ENCODE data around the gene OPCML.

The OPCML gene

DNA sequence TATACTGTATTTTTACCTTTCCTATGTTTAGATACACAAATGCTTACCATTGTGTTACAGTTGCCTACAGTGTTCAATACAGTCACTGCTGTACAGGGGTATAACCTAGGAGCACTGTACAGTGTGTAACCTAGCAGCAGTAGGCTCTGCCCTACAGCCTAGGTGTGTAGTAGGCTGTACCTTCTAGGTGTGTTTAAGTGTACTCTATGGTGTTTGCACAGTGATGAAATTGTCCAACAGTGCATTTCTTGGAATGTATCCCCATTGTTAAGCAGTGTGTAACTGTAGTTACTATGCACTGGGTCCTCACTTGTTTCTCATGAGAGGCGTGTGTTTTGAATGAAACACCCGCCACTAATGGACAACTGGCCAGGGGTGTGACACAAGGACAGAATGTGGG lies 269.0 kb downstream of the OPCML start:
- Mint-ChIP-seq H3K27me3 (peaks cover 6% of the 10 kb centered on the region), H3K4me3 (no peak overlapping the region), H3K36me3 (ENCODE audit: low read depth) (no peaks in the 10 kb centered on the region), H3K9me3 (peaks cover 6% of the 10 kb centered on the region), H3K27ac (no peak overlapping the region), H3K4me1 (ENCODE audit: low read depth) (no peaks in the 10 kb centered on the region)
- DNase-seq = no peak

GRCh38 chr11:133258751-133259150 lies 273.6 kb downstream of the OPCML start:
- DNase-seq = no peak
- Mint-ChIP-seq H3K4me1 (ENCODE audit: low read depth) (no peaks in the 10 kb centered on the region), H3K9me3 (peaks cover 2% of the 10 kb centered on the region), H3K36me3 (ENCODE audit: low read depth) (no peaks in the 10 kb centered on the region), H3K27me3 (no peaks in the 10 kb centered on the region), H3K27ac (no peak overlapping the region), H3K4me3 (no peak overlapping the region)

- no peak for DNase-seq
These were observed 277.7 kb downstream of the OPCML start for GRCh38 chr11:133254601-133255000.

DNA sequence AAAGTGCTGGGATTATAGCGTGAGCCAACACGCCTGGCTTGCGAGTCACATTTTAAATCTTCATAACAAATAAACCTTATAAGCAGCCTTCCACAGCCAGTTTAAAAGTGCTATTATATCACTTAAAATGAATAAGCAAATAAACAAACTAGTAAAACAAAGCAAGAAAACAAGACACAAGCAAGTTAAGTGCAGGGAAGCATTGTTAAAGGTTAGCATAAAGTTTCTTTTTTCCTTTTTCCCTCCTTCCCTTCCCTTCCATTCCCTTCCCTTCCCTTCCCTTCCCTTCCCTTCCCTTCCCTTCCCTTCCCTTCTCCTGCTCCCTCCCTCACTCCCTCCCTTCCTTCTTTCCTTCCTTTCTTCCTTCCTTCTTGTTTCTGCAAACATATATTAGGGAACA lies 278.7 kb downstream of the OPCML start:
- Mint-ChIP-seq H3K27ac (no peak overlapping the region), H3K36me3 (ENCODE audit: low read depth) (no peaks in the 10 kb centered on the region), H3K27me3 (no peaks in the 10 kb centered on the region), H3K9me3 (no peaks in the 10 kb centered on the region), H3K4me1 (ENCODE audit: low read depth) (no peaks in the 10 kb centered on the region), H3K4me3 (no peak overlapping the region)
- DNase-seq = no peak

More at GRCh38 chr11:133254601-133255000, 277.7 kb downstream of the OPCML start:
- Mint-ChIP-seq H3K4me1 (ENCODE audit: low read depth) (no peaks in the 10 kb centered on the region), H3K4me3 (no peak overlapping the region), H3K36me3 (ENCODE audit: low read depth) (no peaks in the 10 kb centered on the region), H3K27ac (no peak overlapping the region), H3K9me3 (no peaks in the 10 kb centered on the region), H3K27me3 (no peaks in the 10 kb centered on the region)

- DNase-seq = no peak
- Mint-ChIP-seq H3K27me3 (no peaks in the 10 kb centered on the region), H3K4me1 (ENCODE audit: low read depth) (no peaks in the 10 kb centered on the region), H3K27ac (no peak overlapping the region), H3K9me3 (no peaks in the 10 kb centered on the region), H3K4me3 (no peak overlapping the region), H3K36me3 (ENCODE audit: low read depth) (no peaks in the 10 kb centered on the region)
These were observed 280.5 kb downstream of the OPCML start for GRCh38 chr11:133251841-133252240.

DNA sequence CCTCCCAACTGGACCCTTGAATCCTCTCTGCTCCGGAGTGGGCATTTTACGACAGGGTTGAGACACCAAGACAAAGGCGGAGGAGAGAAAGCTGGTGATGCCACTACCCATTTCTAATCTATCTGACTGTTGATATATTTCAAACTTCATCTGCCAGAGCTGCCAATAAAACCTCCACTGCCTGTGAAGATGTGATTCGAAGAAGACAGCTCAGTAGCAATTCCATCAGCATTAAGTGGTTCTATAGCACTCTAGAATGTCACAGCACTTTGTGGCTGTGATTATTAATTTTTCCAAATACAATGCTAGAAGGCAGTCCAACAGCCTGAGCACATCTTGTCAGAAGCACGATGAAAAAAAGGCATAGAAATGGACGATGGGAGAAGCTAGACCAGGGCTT lies 282.8 kb downstream of the OPCML start:
- no peak overlapping the region for H3K27ac Mint-ChIP-seq
- H3K4me3 Mint-ChIP-seq = no peak overlapping the region
- no peaks in the 10 kb centered on the region for H3K27me3 Mint-ChIP-seq
- no peak for DNase-seq
- H3K4me1 Mint-ChIP-seq (ENCODE audit: low read depth) = no peaks in the 10 kb centered on the region
- peaks cover 2% of the 10 kb centered on the region for H3K9me3 Mint-ChIP-seq
- no peaks in the 10 kb centered on the region for H3K36me3 Mint-ChIP-seq (ENCODE audit: low read depth)

GRCh38 chr11:133249065-133249464 lies 283.2 kb downstream of the OPCML start:
- H3K4me1 Mint-ChIP-seq (ENCODE audit: low read depth) = no peaks in the 10 kb centered on the region
- peaks cover 2% of the 10 kb centered on the region for H3K9me3 Mint-ChIP-seq
- DNase-seq = no peak
- no peaks in the 10 kb centered on the region for H3K36me3 Mint-ChIP-seq (ENCODE audit: low read depth)
- H3K27ac Mint-ChIP-seq = no peak overlapping the region
- no peaks in the 10 kb centered on the region for H3K27me3 Mint-ChIP-seq
- no peak overlapping the region for H3K4me3 Mint-ChIP-seq

GRCh38 chr11:133243832-133244231 lies 288.5 kb downstream of the OPCML start:
- DNase-seq = no peak
- Mint-ChIP-seq H3K4me3 (no peak overlapping the region), H3K27me3 (peaks cover 2% of the 10 kb centered on the region), H3K36me3 (ENCODE audit: low read depth) (no peaks in the 10 kb centered on the region), H3K27ac (no peak overlapping the region), H3K4me1 (ENCODE audit: low read depth) (no peaks in the 10 kb centered on the region), H3K9me3 (peaks cover 2% of the 10 kb centered on the region)

GRCh38 chr11:133240908-133241655 lies 291.2 kb downstream of the OPCML start:
- peaks cover 2% of the 10 kb centered on the region for H3K27me3 Mint-ChIP-seq

DNA sequence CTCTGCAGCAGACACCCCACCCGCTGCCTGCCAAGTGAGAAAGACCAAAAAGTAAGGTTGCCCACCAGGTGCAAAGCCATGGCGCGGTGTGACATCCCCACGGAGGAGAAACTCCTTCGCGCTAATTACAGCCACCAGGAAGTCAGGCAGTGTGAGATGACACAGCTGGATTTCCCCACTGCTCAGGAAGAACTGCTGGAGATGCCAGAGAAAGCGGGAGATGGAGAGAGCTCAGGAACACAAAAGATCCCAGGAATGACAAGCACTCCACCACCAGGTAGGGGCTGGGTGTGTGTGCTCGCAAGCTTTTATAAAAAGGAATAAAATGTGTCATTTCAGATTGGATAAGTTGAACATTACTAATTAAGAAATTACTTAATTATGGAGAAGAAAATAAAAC lies 292.7 kb downstream of the OPCML start:
- no peaks in the 10 kb centered on the region for H3K9me3 Mint-ChIP-seq
- no peak overlapping the region for H3K27ac Mint-ChIP-seq
- H3K4me3 Mint-ChIP-seq = no peak overlapping the region
- no peak for DNase-seq
- no peaks in the 10 kb centered on the region for H3K36me3 Mint-ChIP-seq (ENCODE audit: low read depth)
- no peaks in the 10 kb centered on the region for H3K4me1 Mint-ChIP-seq (ENCODE audit: low read depth)
- H3K27me3 Mint-ChIP-seq = peaks cover 2% of the 10 kb centered on the region

More at GRCh38 chr11:133240908-133241655, 291.2 kb downstream of the OPCML start:
- Mint-ChIP-seq H3K36me3 (ENCODE audit: low read depth) (no peaks in the 10 kb centered on the region), H3K9me3 (peaks cover under 1% of the 10 kb centered on the region), H3K4me1 (ENCODE audit: low read depth) (no peaks in the 10 kb centered on the region), H3K27ac (no peak overlapping the region), H3K4me3 (no peak overlapping the region)
- DNase-seq = no peak

- DNase-seq = no peak
- Mint-ChIP-seq H3K4me3 (no peak overlapping the region), H3K36me3 (ENCODE audit: low read depth) (no peaks in the 10 kb centered on the region), H3K27ac (no peak overlapping the region), H3K9me3 (peaks cover 4% of the 10 kb centered on the region), H3K27me3 (peaks cover 6% of the 10 kb centered on the region), H3K4me1 (ENCODE audit: low read depth) (no peaks in the 10 kb centered on the region)
These were observed 293.8 kb downstream of the OPCML start for GRCh38 chr11:133238495-133238894.

DNA sequence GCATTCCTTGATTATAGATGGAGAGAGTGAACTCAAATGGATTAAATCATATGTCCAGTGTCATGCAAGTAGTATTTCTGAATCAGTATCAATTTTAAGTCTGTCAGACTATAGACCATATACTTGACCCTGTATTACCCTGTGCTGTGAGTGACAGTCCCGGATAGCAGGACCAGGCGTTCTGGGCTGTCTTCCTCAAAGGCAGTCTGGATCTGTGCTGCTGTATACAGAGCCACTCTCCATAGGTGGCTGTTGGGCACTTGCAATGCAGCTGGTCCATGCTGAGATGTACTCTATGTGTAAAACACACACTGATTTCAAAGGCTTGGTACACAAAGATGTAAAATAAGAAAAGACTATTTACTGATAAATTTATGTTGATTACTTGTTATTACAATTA lies 294.3 kb downstream of the OPCML start:
- Mint-ChIP-seq H3K27ac (no peak overlapping the region), H3K4me1 (ENCODE audit: low read depth) (no peaks in the 10 kb centered on the region), H3K4me3 (no peak overlapping the region), H3K36me3 (ENCODE audit: low read depth) (no peaks in the 10 kb centered on the region), H3K9me3 (peaks cover 4% of the 10 kb centered on the region), H3K27me3 (peaks cover 6% of the 10 kb centered on the region)
- no peak for DNase-seq

- DNase-seq = no peak
- no peak overlapping the region for H3K27ac Mint-ChIP-seq
- H3K27me3 Mint-ChIP-seq = peaks cover 8% of the 10 kb centered on the region
- peaks cover 7% of the 10 kb centered on the region for H3K9me3 Mint-ChIP-seq
- H3K4me1 Mint-ChIP-seq (ENCODE audit: low read depth) = no peaks in the 10 kb centered on the region
- H3K4me3 Mint-ChIP-seq = no peak overlapping the region
- H3K36me3 Mint-ChIP-seq (ENCODE audit: low read depth) = no peaks in the 10 kb centered on the region
These were observed 296.9 kb downstream of the OPCML start for GRCh38 chr11:133235381-133235780.

GRCh38 chr11:133234883-133235282 lies 297.4 kb downstream of the OPCML start:
- peaks cover 8% of the 10 kb centered on the region for H3K27me3 Mint-ChIP-seq
- H3K36me3 Mint-ChIP-seq (ENCODE audit: low read depth) = no peaks in the 10 kb centered on the region
- no peak overlapping the region for H3K27ac Mint-ChIP-seq
- no peaks in the 10 kb centered on the region for H3K4me1 Mint-ChIP-seq (ENCODE audit: low read depth)
- H3K9me3 Mint-ChIP-seq = peaks cover 7% of the 10 kb centered on the region
- no peak overlapping the region for H3K4me3 Mint-ChIP-seq
- DNase-seq = no peak

DNA sequence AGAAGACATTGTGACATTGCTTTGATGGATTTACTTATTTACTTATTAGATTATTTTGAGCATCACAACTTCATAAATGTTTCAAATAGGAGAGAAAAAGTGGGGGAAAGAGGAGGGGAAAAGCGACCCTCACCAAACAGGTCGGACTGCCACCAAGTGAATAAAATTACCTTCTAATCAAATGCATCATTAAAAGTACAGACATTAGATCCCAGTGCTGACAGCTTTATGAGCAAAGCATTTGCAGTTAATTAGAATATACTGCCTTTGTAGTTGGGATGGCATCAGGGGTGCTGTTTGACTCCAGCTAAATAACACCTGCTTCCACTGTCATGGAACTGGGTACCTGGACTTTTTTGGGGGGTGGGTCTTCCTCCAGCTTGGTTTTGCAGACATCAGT lies 299.6 kb downstream of the OPCML start:
- Mint-ChIP-seq H3K4me3 (no peak overlapping the region), H3K27ac (no peak overlapping the region), H3K27me3 (peaks cover 24% of the 10 kb centered on the region), H3K36me3 (ENCODE audit: low read depth) (no peaks in the 10 kb centered on the region), H3K9me3 (peaks cover 7% of the 10 kb centered on the region), H3K4me1 (ENCODE audit: low read depth) (no peaks in the 10 kb centered on the region)
- DNase-seq = no peak

DNA sequence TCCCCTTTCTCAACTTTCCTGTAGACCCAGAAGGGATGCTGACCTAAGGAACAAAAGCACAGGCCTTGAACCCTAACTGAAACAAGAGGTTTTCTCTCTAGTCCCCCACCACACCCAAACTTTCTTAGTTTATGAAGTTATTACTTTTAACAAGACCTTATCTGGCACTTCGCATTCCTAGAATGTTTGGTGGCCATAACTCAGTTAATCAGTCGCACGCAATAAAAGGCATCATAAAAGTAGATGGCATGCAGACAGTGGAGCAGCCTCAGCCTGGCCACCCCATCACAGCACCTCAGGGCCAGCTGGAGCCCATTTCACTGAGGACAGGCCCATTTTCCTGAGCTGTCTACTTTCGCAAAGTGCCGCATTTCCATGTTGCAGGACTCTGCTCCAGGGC lies 301.9 kb downstream of the OPCML start:
- Mint-ChIP-seq H3K4me1 (ENCODE audit: low read depth) (no peaks in the 10 kb centered on the region), H3K27me3 (peaks cover 29% of the 10 kb centered on the region), H3K27ac (no peak overlapping the region), H3K36me3 (ENCODE audit: low read depth) (no peaks in the 10 kb centered on the region), H3K4me3 (no peak overlapping the region), H3K9me3 (peaks cover 7% of the 10 kb centered on the region)
- DNase-seq = no peak

All from activated T-cell treated with anti-CD3 and anti-CD28 coated beads, Interleukin-2, amount 50 U/mL, for 24 hours (primary cell).